ENCODE data around the gene EIF1. TPM values are rescaled to one million over a fixed set of nuclear protein-coding genes. Genes with fewer than 3 reads are reported as not detected.

Gene EIF1
- 203 and 238 TPM in 2 replicates for total RNA-seq

DNA sequence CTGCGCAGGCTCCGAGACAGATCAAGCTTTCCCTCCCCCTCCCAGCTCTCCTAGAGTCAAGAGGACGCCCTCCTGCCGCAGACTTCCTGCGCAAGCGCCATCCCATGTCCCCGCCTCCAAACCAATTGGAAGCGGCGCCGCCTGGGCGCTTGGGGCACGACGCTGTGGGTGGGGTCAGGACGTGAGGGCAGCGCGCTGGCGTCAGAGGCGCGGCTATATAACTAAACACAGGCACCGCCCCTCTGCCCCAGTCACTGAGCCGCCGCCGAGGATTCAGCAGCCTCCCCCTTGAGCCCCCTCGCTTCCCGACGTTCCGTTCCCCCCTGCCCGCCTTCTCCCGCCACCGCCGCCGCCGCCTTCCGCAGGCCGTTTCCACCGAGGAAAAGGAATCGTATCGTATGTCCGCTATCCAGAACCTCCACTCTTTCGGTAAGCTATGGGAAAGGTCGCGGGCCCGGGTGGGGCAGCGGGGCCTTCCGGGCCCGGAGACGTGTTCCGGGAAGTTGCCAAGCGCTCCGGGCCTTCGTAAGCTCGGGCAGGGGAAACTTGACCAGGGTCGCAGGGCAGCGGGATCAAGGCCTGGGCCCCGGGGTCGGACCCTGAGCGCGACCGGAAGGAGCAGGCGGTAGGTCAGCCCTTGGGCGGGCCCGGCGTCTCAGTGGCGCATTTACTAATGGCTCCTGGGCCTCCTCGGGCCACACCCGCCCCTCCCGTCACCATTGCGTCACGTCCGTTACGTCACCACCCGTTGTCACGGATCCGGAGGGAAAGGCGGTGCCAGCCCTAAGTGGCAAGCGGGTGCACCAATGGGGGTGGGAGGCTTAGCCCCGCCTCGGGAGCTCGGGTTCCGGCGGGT lies at the start of gene EIF1:
Gene EIF1, plus strand, starts transcription at position 245 of the 856 bp plus-strand sequence. Its CDS starts 154 bp downstream, at position 399.

DNA sequence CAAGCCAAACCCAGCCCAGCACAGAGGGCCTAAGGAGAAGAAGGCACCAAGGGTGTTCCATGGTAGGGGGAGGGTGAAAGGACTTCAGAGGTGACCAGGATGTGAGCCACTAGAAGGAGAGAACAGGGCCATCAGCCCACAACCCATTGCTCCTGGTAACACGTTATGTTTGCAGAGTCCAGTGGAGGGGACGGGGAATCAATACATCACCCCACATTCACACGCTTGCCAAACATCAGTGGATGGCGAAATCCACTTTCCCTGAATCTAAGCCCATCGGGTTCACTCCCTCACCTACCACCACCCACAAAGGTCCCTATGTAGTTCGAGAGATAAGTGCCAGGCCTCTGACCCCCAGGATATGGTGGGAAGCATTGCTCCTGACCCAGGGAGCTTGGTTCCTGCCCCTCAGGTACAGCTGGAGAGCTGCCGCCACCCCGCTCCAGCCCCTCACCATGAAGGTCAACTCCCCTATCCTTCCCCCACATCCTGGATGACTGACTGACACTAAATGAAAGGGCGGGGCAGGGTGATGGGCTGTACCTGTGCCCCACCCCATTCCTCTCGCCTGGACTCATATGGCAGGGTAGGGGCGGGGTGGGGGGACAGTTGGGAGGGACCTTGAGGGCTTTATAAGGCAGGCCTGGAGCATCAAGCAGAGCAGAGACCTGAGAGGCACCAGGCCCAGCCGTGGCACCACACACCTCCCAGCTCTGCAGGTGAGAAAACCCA lies 23.1 kb downstream of the EIF1 start, which contains the start of gene GAST:
Gene GAST, plus strand, starts transcription at position 663 of the 732 bp plus-strand sequence. CDS start 3,106 bp downstream, outside the sequence.

DNA sequence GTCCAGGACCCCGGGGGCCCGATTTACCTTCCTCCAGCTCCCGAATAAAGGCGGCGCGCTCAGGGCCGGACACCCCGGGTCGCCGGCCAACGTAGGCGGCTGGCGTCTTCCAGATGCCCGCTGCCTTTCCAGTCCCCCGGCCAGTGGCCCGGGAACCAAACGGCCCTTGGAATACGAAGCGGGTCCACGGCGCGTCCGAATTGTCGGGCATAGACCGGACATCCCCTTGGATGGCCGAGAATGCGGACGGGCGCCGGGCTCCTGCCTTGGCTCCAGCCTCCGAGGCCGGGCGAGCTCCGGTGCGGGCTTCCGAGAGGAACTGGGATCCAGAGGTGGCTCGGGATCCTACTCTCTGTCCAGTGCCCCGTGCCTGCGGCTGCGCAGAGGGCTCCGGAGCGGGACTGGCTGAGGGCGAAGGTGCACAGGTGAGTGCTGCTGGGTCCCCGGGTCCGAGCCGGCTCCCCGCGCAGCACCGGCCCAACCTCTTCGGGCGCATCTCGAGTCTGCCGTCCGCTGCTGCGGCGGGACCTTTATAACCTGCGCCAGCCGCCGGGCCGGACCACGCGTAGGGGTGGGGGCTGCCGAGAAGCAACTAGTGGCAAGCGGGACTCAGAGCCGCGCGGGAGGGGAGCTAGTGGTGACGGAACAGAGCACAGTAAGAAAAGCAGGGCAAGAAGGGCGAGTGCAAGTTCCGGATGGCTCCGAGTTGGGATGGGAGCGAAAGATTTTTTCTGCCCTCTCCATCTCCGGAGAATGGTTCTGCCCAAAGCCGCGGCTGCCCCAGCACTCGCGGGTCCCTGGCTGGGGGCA lies 45.7 kb downstream of the EIF1 start, which contains the start of gene HAP1:
Gene HAP1, minus strand, starts transcription at position 505 of the 810 bp plus-strand sequence. Its CDS starts 9 bp downstream, at position 496.

Other genes with a start within 250 kb of the EIF1 start
- gene KRT38, start 247.9 kb upstream of the EIF1 start, total RNA-seq = not detected in 2 replicates
- gene KRT32, start 221.5 kb upstream of the EIF1 start, total RNA-seq = 0.09 TPM in 1 of 2 replicates, not detected in the other
- not detected in 2 replicates for gene KRT35, start 207.7 kb upstream of the EIF1 start, total RNA-seq
- not detected in 2 replicates for gene KRT36, start 199.0 kb upstream of the EIF1 start, total RNA-seq
- 0.30 and 0.46 TPM in 2 replicates for gene KRT13, start 183.3 kb upstream of the EIF1 start, total RNA-seq
- 1.8 and 8.6 TPM in 2 replicates for gene KRT15, start 170.0 kb upstream of the EIF1 start, total RNA-seq
- 82.3 and 279 TPM in 2 replicates for gene KRT19, start 160.6 kb upstream of the EIF1 start, total RNA-seq
- not detected in 2 replicates for gene KRT9, start 116.8 kb upstream of the EIF1 start, total RNA-seq
- gene KRT14, start 102.0 kb upstream of the EIF1 start, total RNA-seq = 0.46 TPM in 1 of 2 replicates, not detected in the other
- not detected in 2 replicates for gene KRT16, start 76.1 kb upstream of the EIF1 start, total RNA-seq
- 2.7 and 2.8 TPM in 2 replicates for gene KRT17, start 64.3 kb upstream of the EIF1 start, total RNA-seq
- gene GAST, start 23.4 kb downstream of the EIF1 start, total RNA-seq = not detected in 2 replicates
- 0.18 TPM in 1 of 2 replicates, not detected in the other for gene HAP1, start 45.8 kb downstream of the EIF1 start, total RNA-seq
- gene JUP, start 97.8 kb downstream of the EIF1 start, total RNA-seq = 12.8 and 32.9 TPM in 2 replicates
- gene P3H4, start 123.1 kb downstream of the EIF1 start, total RNA-seq = 146 and 214 TPM in 2 replicates
- 1,225 and 1,584 TPM in 2 replicates for gene FKBP10, start 124.1 kb downstream of the EIF1 start, total RNA-seq
- gene NT5C3B, start 147.3 kb downstream of the EIF1 start, total RNA-seq = 35.4 and 44.5 TPM in 2 replicates
- 0.28 TPM in 1 of 2 replicates, not detected in the other for gene KLHL10, start 148.9 kb downstream of the EIF1 start, total RNA-seq
- gene KLHL11, start 176.5 kb downstream of the EIF1 start, total RNA-seq = 30.0 and 32.6 TPM in 2 replicates
- 379 and 587 TPM in 2 replicates for gene ACLY, start 230.1 kb downstream of the EIF1 start, total RNA-seq
- gene ODAD4, start 241.7 kb downstream of the EIF1 start, total RNA-seq = 0.30 and 0.37 TPM in 2 replicates